Hematopoietic multipotent progenitor cell treated with erythropoietin and hydrocortisone succinate and interleukin-3 and kit ligand, for 4 days (in vitro differentiated cells): ENCODE results near the gene ADGRE3.
"Not testable (repeated sequence)": the region's sequence is repeated elsewhere in the genome, so short reads cannot be mapped to it uniquely, and the experiment has no call there.

Source experiments
- DNase-seq: peaks from one replicate; pipeline ENCODE4 v3.0.0-alpha.2; 2015

Gene ADGRE3

GRCh38 chr19:14669940-14670339 lies 4.7 kb downstream of the ADGRE3 start:
- no peak for DNase-seq

- peak; percentile 24 for DNase-seq
These were observed 13.2 kb downstream of the ADGRE3 start for GRCh38 chr19:14661372-14661924.

- DNase-seq = no peak
These were observed 14.7 kb downstream of the ADGRE3 start for GRCh38 chr19:14659874-14660489.

DNA sequence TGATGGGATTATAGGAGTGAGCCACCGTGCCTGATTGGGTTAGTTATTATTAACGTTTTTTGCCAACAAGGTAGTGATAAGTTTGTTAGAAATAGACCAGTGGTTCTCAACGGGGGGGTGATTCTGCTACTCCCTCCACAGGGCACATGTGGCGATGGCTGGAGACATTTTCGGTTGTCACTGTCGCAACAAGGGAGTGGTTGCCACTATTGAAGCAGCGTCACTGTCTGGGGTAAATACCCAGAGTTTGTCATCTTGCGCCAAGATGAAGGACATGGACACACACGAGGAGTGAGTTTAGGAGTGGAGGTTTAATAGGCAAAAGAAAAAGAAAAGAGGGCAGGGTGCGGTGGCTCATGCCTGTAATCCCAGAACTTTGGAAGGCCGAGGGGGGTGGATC lies 18.9 kb downstream of the ADGRE3 start:
- no peak for DNase-seq

DNA sequence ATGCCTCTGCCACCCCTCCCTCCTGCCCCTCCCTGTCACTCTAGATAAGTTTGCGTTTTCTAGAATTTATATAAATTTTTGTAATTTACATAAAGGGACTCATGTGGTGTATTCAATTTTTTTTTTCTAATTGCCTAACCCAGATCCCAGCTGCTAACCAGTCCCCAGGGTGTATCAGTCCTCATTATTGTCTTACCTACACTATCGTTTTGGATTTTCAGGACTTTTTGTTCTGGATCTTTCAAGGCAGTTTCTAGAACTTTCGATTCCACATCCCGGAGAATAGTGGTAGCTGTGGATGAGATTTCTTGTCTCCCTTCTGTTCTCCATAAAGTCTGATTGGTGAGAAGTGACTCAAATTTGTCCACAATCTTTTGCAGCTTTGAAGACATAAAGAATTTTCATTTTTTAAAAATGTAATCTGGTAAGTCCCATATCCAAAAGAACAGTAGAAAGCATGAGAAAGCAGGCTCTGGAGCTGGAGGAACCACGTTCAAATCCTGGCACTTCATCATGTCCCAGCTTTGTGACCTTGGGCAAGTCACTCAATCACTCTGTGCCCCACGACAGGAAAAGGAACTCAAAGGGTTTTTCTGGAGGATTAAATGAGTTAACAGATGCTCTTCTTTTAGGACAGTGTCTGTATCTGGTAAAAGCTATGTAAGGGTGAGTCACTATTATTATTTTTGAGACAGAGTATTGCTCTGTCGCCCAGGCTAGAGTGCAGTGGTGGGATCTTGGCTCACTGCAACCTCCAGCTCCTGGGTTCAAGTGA lies 19.7 kb downstream of the ADGRE3 start:
- DNase-seq = no peak

DNA sequence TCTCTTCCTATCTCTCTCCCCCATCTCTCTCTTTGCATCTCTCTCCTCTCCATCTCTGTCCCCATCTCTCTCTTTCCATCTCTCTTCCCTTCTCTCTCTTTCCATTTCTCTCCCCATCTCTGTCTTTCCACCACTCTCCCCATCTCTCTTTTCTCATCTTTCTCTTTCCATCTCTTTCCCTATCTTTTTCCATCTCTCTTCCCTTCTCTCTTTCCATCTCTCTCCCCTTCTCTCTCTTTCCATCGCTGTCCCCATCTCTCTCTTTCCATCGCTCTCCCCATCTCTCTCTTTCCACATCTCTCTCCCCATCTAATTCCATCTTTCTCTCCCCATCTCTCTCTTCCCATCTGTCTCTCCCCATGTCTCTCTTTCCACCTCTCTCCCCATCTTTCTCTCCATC lies 24.5 kb downstream of the ADGRE3 start:
- DNase-seq = no peak

DNA sequence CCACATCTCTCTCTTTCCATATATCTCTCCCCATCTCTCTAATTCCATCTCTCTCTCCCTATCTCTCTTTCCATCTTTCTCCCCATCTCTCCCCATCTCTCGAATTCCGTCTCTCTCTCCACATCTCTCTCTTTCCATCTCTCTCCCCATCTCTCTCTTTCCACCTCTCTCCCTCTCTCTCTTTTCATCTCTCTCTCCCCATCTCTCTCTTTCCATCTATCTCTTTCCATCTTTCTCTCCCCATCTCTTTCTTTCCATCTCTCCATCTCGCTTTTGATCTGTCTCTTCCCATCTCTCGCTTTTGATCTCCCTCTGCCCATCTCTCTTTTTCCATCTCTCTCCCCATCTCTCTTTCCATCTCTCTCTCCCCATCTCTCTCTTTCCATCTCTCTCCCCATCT lies 25.6 kb downstream of the ADGRE3 start:
- no peak for DNase-seq

DNA sequence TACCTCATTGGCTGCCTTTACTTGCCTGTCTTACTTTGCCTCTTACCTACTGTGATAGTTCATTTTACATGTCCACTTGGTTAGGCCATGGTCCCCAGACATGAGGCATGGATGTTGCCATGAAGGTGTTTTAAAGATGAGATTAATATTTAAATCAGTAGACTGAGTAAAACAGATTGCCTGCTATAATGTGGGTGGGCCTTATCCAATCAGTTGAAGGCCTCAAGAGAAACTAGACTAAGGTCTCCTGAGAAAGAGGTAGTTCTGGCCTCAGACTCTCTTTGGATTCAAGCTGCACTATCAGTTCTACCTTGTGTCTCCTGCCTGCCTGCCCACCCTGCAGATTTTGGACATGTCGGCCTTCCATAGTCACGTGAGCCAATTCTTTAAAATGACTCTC lies 26.1 kb downstream of the ADGRE3 start:
- DNase-seq = no peak

DNA sequence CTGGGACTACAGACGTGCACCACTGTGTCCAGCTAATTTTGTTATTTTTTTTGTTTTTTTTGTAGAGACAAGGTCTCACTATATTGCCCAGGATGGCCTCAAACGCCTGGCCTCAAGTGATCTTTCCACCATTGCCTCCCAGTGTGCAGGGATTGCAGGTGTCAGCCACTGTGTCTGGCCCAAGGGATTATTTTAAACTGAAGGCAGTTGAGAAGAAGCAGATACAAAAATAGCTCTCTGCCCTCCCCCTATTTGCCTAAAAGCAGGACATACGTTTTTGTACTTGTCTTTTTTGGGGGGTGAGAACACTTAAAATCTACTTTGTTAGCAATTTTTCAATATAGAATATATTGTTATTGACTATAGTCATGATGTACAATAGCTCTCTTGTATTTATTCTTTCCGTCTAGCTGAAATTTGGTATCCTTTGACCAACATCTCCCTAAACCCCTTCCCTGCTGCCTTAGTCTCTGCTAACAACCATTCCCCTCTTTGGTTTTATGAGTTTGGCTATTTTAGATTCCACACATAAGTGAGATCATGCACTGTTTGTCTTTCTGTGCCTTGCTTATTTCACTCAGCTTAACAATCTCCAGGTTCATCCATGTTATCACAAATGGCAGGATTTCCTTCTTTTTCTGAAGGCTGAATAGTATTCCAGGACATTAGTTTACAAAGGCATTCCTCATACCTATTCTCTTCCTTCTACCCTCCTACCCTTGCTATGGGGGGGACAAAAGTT lies 34.9 kb downstream of the ADGRE3 start:
- no peak for DNase-seq

DNA sequence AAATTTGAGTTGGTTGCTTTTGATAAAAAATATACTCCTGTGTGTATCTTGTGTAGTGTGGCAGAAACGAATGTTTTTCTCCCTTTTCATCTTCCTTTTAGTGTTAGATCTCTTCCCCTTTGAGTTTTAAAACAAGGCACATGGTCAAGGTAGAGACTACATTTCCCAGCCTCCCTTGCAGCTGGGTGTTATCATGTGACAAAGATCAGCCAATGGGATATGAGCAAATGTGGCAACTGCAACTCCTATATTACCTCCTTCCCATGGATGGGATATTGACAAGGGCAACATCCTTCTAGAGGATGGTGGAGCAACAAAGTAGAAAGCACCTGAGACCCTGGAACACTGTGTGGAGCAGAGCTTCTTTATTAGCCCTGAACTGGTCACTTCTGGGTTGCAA lies 42.4 kb downstream of the ADGRE3 start:
- peak; percentile 64 for DNase-seq

DNA sequence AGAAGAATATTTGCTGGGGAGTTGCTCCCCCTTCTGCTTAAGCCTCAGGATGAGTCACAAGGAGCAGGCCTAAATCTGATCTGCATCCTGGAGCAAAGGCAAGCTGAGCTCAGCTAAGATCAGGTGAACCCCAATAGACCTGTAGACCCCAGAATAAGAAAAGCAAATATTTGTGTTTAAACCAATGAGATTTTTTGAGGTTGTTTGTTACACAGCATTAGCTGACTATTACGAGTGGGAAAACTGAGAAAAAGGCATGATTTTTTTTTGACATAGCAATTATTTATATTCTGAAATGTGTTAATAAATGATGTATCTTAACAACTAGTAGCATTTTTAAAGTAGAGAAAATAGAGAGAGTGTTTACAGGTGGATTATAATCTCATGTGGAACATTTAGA lies 45.1 kb downstream of the ADGRE3 start:
- no peak for DNase-seq

DNA sequence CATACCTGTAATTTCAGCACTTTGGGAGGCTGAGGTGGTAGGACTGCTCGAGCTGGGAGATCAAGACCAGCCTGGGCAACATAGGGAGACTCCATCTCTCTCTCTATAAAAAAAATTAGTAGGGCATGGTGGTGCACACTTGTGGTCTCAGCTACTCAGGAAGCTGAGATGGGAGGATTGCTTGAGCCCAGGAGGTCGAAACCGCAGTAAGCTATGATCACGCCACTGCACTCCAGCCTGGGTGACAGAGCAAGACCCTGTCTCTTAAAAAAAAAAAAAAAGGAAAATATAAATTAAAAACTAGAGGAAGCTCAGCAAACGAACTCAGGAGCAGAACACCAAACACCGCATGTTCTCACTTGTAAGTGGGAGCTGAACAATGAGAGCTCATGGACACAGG lies 50.2 kb downstream of the ADGRE3 start:
- DNase-seq = not testable (repeated sequence)

GRCh38 chr19:14619404-14619803 lies 55.2 kb downstream of the ADGRE3 start:
- DNase-seq = no peak

GRCh38 chr19:14616407-14616806 lies 58.2 kb downstream of the ADGRE3 start:
- peak; percentile 11 for DNase-seq

GRCh38 chr19:14615623-14616022 lies 59.0 kb downstream of the ADGRE3 start:
- DNase-seq = no peak

DNA sequence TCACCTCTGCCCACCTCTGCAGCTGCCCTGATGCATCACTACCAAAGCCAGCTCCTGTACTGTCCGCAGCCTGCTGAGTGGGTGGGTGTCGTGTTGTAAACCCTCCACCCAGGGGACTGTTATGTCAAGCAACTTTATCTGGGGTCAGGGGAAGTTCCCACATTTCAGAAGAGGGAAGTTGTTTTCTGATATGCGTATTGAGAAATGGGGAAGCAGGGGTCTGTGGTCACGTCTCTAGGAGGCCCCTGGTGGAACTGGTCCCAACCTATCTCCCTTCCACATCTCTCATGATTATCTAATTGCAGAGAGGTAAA lies 60.6 kb downstream of the ADGRE3 start:
- peak; percentile 90 for DNase-seq

DNA sequence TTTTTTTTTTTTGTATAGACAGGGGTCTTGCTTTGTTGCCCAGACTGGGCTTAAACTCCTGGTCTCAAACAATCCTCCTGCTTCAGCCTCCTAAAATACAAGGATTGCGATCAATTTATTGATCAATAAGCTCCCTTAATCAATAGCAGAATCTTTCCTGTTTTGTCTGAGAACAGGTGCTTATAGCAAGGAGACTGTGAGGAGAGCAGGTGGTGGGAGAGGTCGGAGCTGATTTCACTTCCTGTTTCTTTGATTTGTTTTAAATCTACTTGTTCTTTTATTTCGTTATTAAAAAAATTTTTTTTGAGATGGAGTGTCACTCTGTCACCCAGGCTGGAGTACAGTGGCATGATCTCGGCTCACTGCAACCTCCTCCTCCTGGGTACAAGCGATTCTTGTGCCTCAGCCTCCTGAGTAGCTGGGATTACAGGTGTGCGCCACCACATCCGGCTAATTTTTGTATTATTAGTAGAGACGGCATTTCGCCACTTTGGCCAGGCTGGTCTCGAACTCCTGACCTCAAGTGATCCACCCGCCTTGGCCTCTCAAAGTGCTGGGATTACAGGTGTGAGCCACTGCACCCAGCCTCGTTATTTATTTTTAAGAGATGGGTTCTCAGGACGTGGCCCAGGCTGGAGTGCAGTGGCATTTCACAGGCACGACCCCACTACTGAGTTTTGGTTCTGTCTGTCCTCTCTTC lies 61.1 kb downstream of the ADGRE3 start:
- peak; percentile 7 for DNase-seq

DNA sequence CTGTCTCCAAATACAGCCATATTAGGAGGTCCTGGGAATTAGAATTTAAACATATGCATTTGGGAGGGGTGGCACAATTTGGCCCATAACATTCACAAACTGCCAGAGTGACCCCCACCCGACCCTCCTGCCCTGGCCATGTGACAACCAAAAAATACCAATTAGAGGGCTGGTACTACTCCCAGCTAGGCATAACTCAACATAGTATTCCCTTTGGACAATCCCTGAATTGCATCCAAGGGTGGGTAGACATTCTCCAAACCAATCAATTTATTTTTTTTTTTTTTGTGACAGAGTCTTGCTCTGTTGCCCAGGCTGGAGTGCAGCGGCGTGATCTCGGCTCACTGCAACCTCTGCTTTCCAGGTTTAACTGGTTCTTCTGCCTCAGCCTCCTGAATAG lies 62.0 kb downstream of the ADGRE3 start:
- no peak for DNase-seq

DNA sequence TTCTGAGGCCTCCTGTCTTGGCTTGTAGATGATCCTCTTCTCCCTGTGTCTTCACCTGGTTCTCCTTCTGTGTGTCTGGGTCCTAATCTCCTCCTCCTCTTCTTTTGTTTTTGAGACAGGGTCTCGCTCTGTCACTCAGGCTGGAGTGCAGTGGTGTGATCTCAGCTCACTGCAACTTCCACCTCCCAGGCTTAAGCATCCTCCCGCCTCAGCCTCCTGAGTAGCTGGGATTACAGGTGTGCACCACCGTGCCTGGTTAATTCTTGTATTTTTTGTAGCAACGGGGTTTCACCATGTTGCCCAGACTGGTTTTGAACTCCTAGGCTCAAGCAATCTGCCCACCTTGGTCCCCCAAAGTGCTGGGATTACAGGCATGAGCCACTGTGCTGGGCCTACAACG lies 62.4 kb downstream of the ADGRE3 start:
- not testable (repeated sequence) for DNase-seq

DNA sequence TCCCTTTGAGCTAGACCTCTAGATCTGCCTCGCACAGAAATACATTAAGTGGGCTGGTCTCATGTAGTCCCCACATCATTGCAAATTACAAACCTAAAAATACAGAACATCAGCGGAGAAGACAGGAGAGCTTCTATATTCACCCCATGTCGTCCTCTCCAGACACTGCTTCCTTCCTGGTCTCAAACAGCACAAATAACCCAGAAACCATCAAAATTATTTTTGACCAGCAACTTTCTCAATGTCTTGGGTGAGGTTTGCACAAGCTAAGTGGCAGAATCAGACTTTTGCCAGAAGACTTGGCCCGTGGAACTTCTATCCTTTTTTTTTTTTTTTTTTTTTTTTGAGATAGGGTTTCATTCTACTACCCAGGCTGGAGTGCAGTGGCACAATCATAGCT lies 63.6 kb downstream of the ADGRE3 start:
- DNase-seq = no peak

GRCh38 chr19:14606627-14607026 lies 68.0 kb downstream of the ADGRE3 start:
- no peak for DNase-seq

DNA sequence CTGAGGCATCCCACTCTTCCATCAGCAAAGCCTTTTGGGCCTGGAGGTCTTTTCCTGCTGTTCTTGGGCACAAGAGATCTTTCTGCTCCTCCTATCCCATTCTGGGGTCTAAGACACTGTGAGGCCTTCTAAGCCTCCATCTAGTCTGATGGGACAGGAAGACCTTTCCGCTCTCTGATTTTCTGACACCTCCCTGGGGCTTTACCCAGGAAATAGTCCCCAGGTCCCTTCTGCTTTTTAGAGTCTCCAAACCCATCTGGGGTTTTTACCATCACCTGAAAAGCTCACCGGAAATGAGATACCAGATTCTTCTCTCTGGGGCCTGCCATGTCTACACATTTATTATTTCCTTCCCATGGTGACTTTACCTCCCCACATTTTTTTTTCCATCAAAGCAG lies 70.7 kb downstream of the ADGRE3 start:
- no peak for DNase-seq

DNA sequence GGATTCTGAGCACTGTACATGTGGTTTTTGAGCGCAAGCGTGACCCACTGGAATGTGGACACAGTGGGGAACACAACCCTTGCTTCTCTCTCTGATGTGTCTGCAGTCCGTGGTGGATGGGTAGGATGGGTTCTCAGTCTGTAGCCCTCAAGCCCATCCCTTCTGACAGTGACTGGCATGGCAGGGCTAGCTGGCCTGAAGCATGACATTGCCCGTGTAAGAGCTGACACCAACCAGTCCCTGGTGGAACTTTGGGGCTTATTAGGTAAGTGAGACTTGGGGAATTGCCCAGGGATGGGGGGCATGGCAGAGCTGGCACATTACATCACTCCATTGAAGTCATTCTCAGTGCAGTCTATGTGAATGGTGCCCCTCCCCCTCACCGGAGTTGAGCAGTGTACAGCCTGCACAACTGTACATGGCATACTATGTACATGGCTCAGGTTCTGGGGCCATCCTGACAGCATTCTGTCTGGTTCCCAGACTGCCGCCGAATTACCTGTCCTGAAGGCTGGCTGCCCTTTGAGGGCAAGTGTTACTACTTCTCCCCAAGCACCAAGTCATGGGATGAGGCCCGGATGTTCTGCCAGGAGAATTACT lies 75.0 kb downstream of the ADGRE3 start:
- no peak for DNase-seq
